OCI-LY7 (cell line): ENCODE data around the gene SEC31A. TPM values are rescaled to one million over a fixed set of nuclear protein-coding genes. Genes with fewer than 3 reads are reported as not detected.

Experiments
- BruUV-seq: library from RNA; stranded (reverse); fragments of 400-500 nt; replicated peaks from 2 replicates; lab custom pipeline; 2021; lab: Mats Ljungman, UMichigan
- CTCF ChIA-PET: fragments of 300-600 bp; sonication (Branson Sonifier 250); formaldehyde crosslinking; loops from one replicate; lab custom pipeline; 2022; ENCODE audit warnings: antibody characterized with exemption; ENCODE audit not compliant: unreplicated experiment; lab: Charles Lee
- POLR2A ChIA-PET: fragments of 300-600 bp; sonication (Branson Sonifier 250); formaldehyde crosslinking; loops from one replicate; lab custom pipeline; 2022; ENCODE audit warnings: antibody characterized with exemption; lab: Charles Lee
- DNase-seq: peaks from one replicate; pipeline ENCODE4 v3.0.0-alpha.2; 2015; ENCODE audit warnings: low spot score
- H2AFZ ChIP-seq: fragments of 200-600 bp; sonication (generic), shearing (Covaris generic); 2 replicates; pipeline ENCODE4 v1.6.1; 2014; ENCODE audit warnings: mild to moderate bottlenecking, antibody characterized with exemption, low read length, moderate library complexity
- H3K27ac ChIP-seq: fragments of 200-600 bp; sonication (generic); 2 replicates; pipeline ENCODE4 v1.5.1; 2014; ENCODE audit warnings: mixed run types, low read depth, mild to moderate bottlenecking, moderate library complexity, low read length, inconsistent platforms; ENCODE audit not compliant: poor library complexity, severe bottlenecking
- H3K36me3 ChIP-seq: fragments of 200-600 bp; sonication (generic); 2 replicates; pipeline ENCODE4 v1.6.1; 2014; ENCODE audit warnings: mild to moderate bottlenecking, antibody characterized with exemption, low read length, moderate library complexity, mixed read lengths; ENCODE audit not compliant: insufficient read depth
- H3K4me1 ChIP-seq: fragments of 200-600 bp; sonication (generic); 2 replicates; pipeline ENCODE4 v1.5.1; 2014; ENCODE audit warnings: mild to moderate bottlenecking, low read length; ENCODE audit not compliant: insufficient read depth, poor library complexity, severe bottlenecking
- H3K4me2 ChIP-seq: fragments of 200-600 bp; sonication (generic); 2 replicates; pipeline ENCODE4 v1.6.1; 2014; ENCODE audit warnings: mild to moderate bottlenecking, low read length
- H3K4me3 ChIP-seq: fragments of 200-600 bp; sonication (generic); 2 replicates; pipeline ENCODE4 v1.5.1; 2014; ENCODE audit warnings: mild to moderate bottlenecking, low read depth, low read length; ENCODE audit not compliant: poor library complexity, severe bottlenecking
- H3K79me2 ChIP-seq: fragments of 200-600 bp; sonication (generic); 2 replicates; pipeline ENCODE4 v1.6.1; 2016; ENCODE audit warnings: low read depth, mild to moderate bottlenecking, low read length, moderate library complexity, mixed read lengths; ENCODE audit not compliant: insufficient read depth
- H3K9me2 ChIP-seq: fragments of 200-600 bp; sonication (generic); 2 replicates; pipeline ENCODE4 v1.6.1; 2016; ENCODE audit warnings: mild to moderate bottlenecking, low read length, mixed read lengths; ENCODE audit not compliant: insufficient read depth
- H3K9me3 ChIP-seq: fragments of 200-600 bp; sonication (generic); 2 replicates; pipeline ENCODE4 v1.6.1; 2014; ENCODE audit warnings: mild to moderate bottlenecking, mixed run types, low read length, mixed read lengths
- H4K20me1 ChIP-seq: fragments of 200-600 bp; sonication (generic); 2 replicates; pipeline ENCODE4 v1.6.1; 2014; ENCODE audit warnings: mild to moderate bottlenecking, antibody characterized with exemption, low read length, moderate library complexity, mixed read lengths; ENCODE audit not compliant: insufficient read depth
- EZH2phosphoT487 ChIP-seq: fragments of 200-600 bp; sonication (generic); IDR thresholded peaks from 2 replicates; pipeline ENCODE4 v1.6.1; 2018; ENCODE audit warnings: low read depth, borderline replicate concordance, mild to moderate bottlenecking, mixed run types, antibody characterized with exemption, low read length, moderate library complexity, mixed read lengths
- intact Hi-C: fragments of 100-400 bp; cut with micrococcal nuclease; formaldehyde crosslinking; loops from one replicate; pipeline ENCODE4 v1.10.0; 2022; ENCODE audit not compliant: unreplicated experiment
- total RNA-seq, 2 experiments: library from RNA; depleted of rRNA in 1 of 2; stranded (reverse); fragments of >200 nt in 1 of 2; shearing (Covaris generic) in 1 of 2; gene quantifications; 2 replicates each; pipeline ENCODE4 v1.2.3, GENCODE V29; 2014 to 2022
- TF ChIP-seq, protein P1 (sequence below): fragments of 200-600 bp; sonication (generic); conservative IDR thresholded peaks from 2 replicates; pipeline ENCODE4 v1.5.1; 2014; ENCODE audit warnings: mild to moderate bottlenecking, antibody characterized with exemption, low read length, moderate library complexity, mixed read lengths

SEC31A gene
- total RNA-seq, 2 experiments from 2014 or later = 93.4 to 135 TPM

DNA sequence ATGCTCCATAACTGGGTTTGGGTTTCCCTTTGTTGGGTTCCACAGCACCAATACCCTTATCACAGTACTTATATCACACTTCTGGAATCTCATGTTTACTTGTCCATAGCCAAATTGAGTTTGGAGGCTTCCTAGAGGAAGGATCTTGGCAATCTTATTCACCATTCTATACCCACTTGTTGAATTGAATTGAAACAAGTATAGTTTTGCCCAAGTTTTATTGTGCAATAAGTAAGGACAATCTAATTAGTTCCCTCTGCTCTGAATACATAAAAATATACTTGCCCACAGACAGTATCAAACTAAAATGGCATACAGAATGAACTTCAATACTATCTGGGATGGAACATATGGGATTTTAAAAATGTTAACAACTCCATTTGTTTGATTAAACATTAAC, 40.3 kb downstream of the SEC31A start:
- Histone ChIP-seq H3K4me3 (no peak overlapping the region), H3K36me3 (peaks cover 91% of the 10 kb centered on the region), H3K4me2 (no peak overlapping the region), H2AFZ (no peak overlapping the region), H4K20me1 (no peaks in the 10 kb centered on the region), H3K9me2 (no peaks in the 10 kb centered on the region), H3K79me2 (no peaks in the 10 kb centered on the region), H3K9me3 (no peaks in the 10 kb centered on the region), H3K4me1 (no peaks in the 10 kb centered on the region), H3K27ac (no peak overlapping the region)
- CTCF ChIA-PET = no interaction called here
- no peak for DNase-seq
- no TSS peak for BruUV-seq
- POLR2A ChIA-PET = interaction anchor here (0.6 to 1.3 kb wide), 4 partner anchors 11 to 90 kb away, joined by 3 to 4 read pairs (median 3); no protein-coding TSS in a partner anchor
- no peak for TF ChIP-seq EZH2phosphoT487
- TF ChIP-seq, protein P1, sequence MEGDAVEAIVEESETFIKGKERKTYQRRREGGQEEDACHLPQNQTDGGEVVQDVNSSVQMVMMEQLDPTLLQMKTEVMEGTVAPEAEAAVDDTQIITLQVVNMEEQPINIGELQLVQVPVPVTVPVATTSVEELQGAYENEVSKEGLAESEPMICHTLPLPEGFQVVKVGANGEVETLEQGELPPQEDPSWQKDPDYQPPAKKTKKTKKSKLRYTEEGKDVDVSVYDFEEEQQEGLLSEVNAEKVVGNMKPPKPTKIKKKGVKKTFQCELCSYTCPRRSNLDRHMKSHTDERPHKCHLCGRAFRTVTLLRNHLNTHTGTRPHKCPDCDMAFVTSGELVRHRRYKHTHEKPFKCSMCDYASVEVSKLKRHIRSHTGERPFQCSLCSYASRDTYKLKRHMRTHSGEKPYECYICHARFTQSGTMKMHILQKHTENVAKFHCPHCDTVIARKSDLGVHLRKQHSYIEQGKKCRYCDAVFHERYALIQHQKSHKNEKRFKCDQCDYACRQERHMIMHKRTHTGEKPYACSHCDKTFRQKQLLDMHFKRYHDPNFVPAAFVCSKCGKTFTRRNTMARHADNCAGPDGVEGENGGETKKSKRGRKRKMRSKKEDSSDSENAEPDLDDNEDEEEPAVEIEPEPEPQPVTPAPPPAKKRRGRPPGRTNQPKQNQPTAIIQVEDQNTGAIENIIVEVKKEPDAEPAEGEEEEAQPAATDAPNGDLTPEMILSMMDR = no peak
- intact Hi-C loops = no loop called here

DNA sequence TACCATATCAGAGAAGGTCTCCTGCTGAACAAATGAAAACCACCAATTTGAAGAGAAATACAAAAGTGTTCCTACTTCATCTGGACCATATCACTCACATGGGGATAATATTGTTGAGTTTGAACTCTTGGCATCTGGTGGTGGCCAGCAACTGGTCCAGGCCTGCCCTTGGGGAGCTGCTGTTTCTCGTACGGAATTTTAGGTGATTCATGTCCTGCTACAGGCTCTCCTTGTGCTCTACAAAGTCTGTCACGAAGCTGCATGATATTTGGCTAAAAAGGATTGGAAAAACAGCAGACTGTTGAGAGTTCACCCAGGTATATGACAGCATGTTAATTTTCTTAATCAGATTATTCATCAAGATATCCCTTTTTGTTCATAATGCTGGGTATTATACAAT, 42.2 kb downstream of the SEC31A start:
- POLR2A ChIA-PET = interaction anchor here (0.6 kb wide), 1 partner anchor 593 kb away, joined by 4 read pairs; no protein-coding TSS in a partner anchor
- TF ChIP-seq, protein P1 = no peak
- TF ChIP-seq EZH2phosphoT487 = no peak
- CTCF ChIA-PET = no interaction called here
- intact Hi-C loops = no loop called here
- Histone ChIP-seq H3K4me1 (no peaks in the 10 kb centered on the region), H3K36me3 (peaks cover 93% of the 10 kb centered on the region), H4K20me1 (no peaks in the 10 kb centered on the region), H3K9me2 (no peaks in the 10 kb centered on the region), H3K4me2 (no peak overlapping the region), H3K27ac (no peak overlapping the region), H2AFZ (no peak overlapping the region), H3K9me3 (no peaks in the 10 kb centered on the region), H3K79me2 (no peaks in the 10 kb centered on the region), H3K4me3 (no peak overlapping the region)
- DNase-seq = no peak
- no TSS peak for BruUV-seq

DNA sequence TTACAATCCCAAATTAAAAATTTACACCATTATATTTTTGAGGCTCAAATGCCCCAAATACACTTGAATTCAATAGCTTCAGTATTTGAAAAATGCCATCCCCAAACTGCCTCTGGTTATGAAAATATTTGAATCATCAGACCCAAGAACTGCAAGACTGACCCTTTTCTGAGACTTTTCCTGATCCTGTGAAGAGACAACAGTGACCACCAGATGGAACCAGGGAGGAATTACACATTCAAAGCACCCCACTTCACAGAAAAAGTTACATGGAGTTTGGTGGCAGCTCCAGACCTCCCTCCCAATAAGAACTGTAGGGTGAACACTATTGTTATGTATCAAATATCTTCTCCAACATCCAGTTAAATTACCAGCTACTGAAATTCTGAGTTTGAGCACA, 48.4 kb downstream of the SEC31A start:
- CTCF ChIA-PET = no interaction called here
- intact Hi-C loops = no loop called here
- Histone ChIP-seq H3K4me1 (no peaks in the 10 kb centered on the region), H3K27ac (no peak overlapping the region), H3K9me3 (no peaks in the 10 kb centered on the region), H3K4me3 (no peak overlapping the region), H2AFZ (no peak overlapping the region), H3K4me2 (no peak overlapping the region), H3K36me3 (peaks cover 82% of the 10 kb centered on the region), H3K9me2 (no peaks in the 10 kb centered on the region), H3K79me2 (no peaks in the 10 kb centered on the region), H4K20me1 (no peaks in the 10 kb centered on the region)
- DNase-seq = peak; percentile 16
- TF ChIP-seq, protein P1 = peak; percentile 63
- no peak for TF ChIP-seq EZH2phosphoT487
- no TSS peak for BruUV-seq
- POLR2A ChIA-PET = interaction anchor here (0.7 to 0.8 kb wide), 4 partner anchors 23 to 236 kb away, joined by 3 to 4 read pairs (median 4); no protein-coding TSS in a partner anchor
